HepG2 (cell line): ENCODE data around the gene APH1B. TPM values are rescaled to one million over a fixed set of nuclear protein-coding genes. Genes with fewer than 3 reads are reported as not detected.

Source experiments
- FLYWCH1 ChIP-seq: sonication (generic); formaldehyde crosslinking; IDR thresholded peaks from 2 replicates; pipeline ENCODE4 v1.8.1; 2023; ENCODE audit warnings: mild to moderate bottlenecking, missing genetic modification reagents
- FOXC1 ChIP-seq: sonication (generic); formaldehyde crosslinking; IDR thresholded peaks from 2 replicates; pipeline ENCODE4 v1.8.0; 2022; ENCODE audit warnings: mild to moderate bottlenecking, missing genetic modification reagents, borderline replicate concordance
- HMG20A ChIP-seq: IDR thresholded peaks from 2 replicates; pipeline ENCODE4 v1.6.1; 2016; ENCODE audit warnings: borderline replicate concordance
- KDM6A ChIP-seq: IDR thresholded peaks from 2 replicates; pipeline ENCODE4 v1.6.1; 2016; ENCODE audit warnings: low read depth
- MAFK ChIP-seq, 2 experiments: IDR thresholded peaks in 1 of 2; conservative IDR thresholded peaks in 1 of 2; 2 replicates each; pipeline ENCODE4 v1.6.1; 2011; ENCODE audit warnings: improper control_type of control experiment in 2 of 2, low read length in 2 of 2
- MATR3 ChIP-seq: sonication (generic); formaldehyde crosslinking; IDR thresholded peaks from 2 replicates; pipeline ENCODE4 v1.4.0; 2020; ENCODE audit warnings: missing genetic modification reagents
- MIER2 ChIP-seq: IDR thresholded peaks from 2 replicates; pipeline ENCODE4 v1.6.1; 2016; ENCODE audit warnings: missing biosample characterization, missing genetic modification reagents
- NFIC ChIP-seq: IDR thresholded peaks from 2 replicates; pipeline ENCODE4 v1.6.1; 2012; ENCODE audit warnings: mild to moderate bottlenecking, low read length, inconsistent platforms
- NFKBIZ ChIP-seq: IDR thresholded peaks from 2 replicates; pipeline ENCODE4 v1.6.1; 2018; ENCODE audit warnings: missing genetic modification reagents, missing compliant biosample characterization
- POLR2A ChIP-seq, 2 experiments: IDR thresholded peaks; 2 replicates each; pipeline ENCODE4 v1.6.1; 2011; ENCODE audit warnings: low read depth in 2 of 2, low read length in 2 of 2, mild to moderate bottlenecking in 1 of 2, moderate library complexity in 1 of 2; ENCODE audit not compliant: insufficient read depth in 1 of 2
- RELA ChIP-seq: sonication (generic); formaldehyde crosslinking; IDR thresholded peaks from 2 replicates; pipeline ENCODE4 v1.4.0; 2020; ENCODE audit warnings: missing genetic modification reagents
- THAP11 ChIP-seq: IDR thresholded peaks from 2 replicates; pipeline ENCODE4 v1.6.1; 2016; ENCODE audit warnings: missing biosample characterization, missing genetic modification reagents
- ZBTB42 ChIP-seq: sonication (generic); formaldehyde crosslinking; IDR thresholded peaks from 2 replicates; pipeline ENCODE4 v1.5.0; 2020; ENCODE audit warnings: mild to moderate bottlenecking, missing genetic modification reagents
- ZFX ChIP-seq: sonication (generic); formaldehyde crosslinking; IDR thresholded peaks from 2 replicates; pipeline ENCODE4 v1.4.0; 2020; ENCODE audit warnings: mild to moderate bottlenecking, low read depth, missing genetic modification reagents, moderate library complexity
- ZNF274 ChIP-seq: sonication (generic); formaldehyde crosslinking; IDR thresholded peaks from 2 replicates; pipeline ENCODE4 v1.5.1; 2020; ENCODE audit warnings: mild to moderate bottlenecking, missing genetic modification reagents
- ZNF296 ChIP-seq: sonication (generic); formaldehyde crosslinking; conservative IDR thresholded peaks from 2 replicates; pipeline ENCODE4 v1.5.0; 2020; ENCODE audit warnings: mild to moderate bottlenecking, missing genetic modification reagents
- ZNF350 ChIP-seq: sonication (generic); formaldehyde crosslinking; IDR thresholded peaks from 2 replicates; pipeline ENCODE4 v1.4.0; 2020; ENCODE audit warnings: mild to moderate bottlenecking, low read depth, missing genetic modification reagents, borderline replicate concordance
- polyA plus RNA-seq, 8 experiments: library from polyadenylated mRNA; depleted of rRNA in 3 of 8; stranded (reverse) in 7 of 8; unstranded in 1 of 8; fragments of >200 nt; fragmentation: Illumina TruSeq in 4 of 8; extraction: Trizol in 4 of 8; gene quantifications; 2 replicates each; pipeline versions ENCODE4 v1.2.1 to v1.2.3, GENCODE V29; 2011 to 2016; ENCODE audit warnings: low read depth in 4 of 8, missing spikeins in 1 of 8, mixed read lengths in 1 of 8; ENCODE audit not compliant: insufficient read depth in 1 of 8
- total RNA-seq, 5 experiments: library from RNA; depleted of rRNA; stranded (reverse); fragments of >200 nt; fragmentation: Illumina TruSeq; extraction: Trizol; gene quantifications; 2 replicates each; pipeline ENCODE4 v1.2.3, GENCODE V29; 2016; ENCODE audit warnings: low read depth in 1 of 5
- TF ChIP-seq, protein P1 (sequence below): IDR thresholded peaks from 2 replicates; pipeline ENCODE4 v1.6.1; 2012; ENCODE audit warnings: inconsistent platforms
- TF ChIP-seq, protein P2 (sequence below): fragments of 450-650 bp; IDR thresholded peaks from 2 replicates; pipeline ENCODE4 v1.6.1; 2016
- TF ChIP-seq, protein P3 (sequence below): sonication (generic); formaldehyde crosslinking; IDR thresholded peaks from 2 replicates; pipeline ENCODE4 v1.4.0; 2020; ENCODE audit warnings: missing genetic modification reagents

The APH1B gene
- total and polyA plus RNA-seq, 2 of the 13 experiments (the other 11 are each of a cell fraction or from before 2014, with no cell fraction given) = 0.45 to 1.00 TPM

DNA sequence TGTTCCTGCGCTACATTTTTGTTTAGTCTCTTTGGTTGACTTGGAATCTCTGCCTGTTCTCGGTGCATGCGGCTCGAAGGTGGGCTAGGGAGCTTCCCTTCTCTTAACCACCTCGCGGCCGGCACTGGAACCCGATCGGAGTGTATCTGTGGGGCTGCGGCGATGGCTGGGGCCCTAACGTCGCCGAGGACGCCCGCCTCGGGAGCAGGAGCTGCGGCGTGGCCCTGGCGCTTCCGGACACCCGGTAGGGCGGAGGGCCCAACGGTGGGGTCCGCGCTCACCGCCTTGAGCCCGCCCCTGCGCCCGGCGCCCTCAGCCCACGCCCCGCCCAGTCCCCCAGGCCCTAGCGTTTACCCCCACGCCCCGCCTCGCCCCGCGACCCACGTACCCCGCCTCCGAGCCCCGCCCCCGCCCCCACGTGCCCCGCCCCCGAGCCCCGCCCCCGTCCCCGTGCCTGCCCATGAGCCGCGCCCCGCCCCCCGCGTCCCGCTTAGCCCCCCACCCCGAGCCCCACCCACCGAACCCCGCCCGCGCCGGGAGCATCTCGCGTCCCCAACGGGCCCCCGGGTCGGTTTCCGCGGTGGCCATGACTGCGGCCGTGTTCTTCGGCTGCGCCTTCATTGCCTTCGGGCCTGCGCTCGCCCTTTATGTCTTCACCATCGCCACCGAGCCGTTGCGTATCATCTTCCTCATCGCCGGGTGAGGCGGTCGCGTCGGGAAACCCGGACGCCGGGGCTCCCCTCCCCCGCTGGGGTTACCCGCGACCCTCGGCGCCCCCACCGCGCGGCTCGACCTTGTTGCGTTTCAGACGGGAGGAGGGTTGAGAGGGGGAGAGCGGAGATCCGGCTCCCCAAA lies at the start of gene APH1B (continued):
- no peak for TF ChIP-seq ZNF350
- no peak for TF ChIP-seq MAFK (conservative IDR thresholded peaks at IDR 0.05 in 1 of 2, IDR thresholded peaks at IDR 0.05 in 1 of 2; ENCODE audit: low read length in 2 of 2)
- TF ChIP-seq NFKBIZ = no peak
- TF ChIP-seq ZBTB42 (CRISPR knock-in tag) = no peak
- TF ChIP-seq, protein P1, sequence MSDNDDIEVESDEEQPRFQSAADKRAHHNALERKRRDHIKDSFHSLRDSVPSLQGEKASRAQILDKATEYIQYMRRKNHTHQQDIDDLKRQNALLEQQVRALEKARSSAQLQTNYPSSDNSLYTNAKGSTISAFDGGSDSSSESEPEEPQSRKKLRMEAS = peak; percentile 78
- TF ChIP-seq KDM6A = no peak
- TF ChIP-seq MATR3 (CRISPR knock-in tag) = no peak
- peak; percentile 61; the same call in 1 of the 2 replicates for TF ChIP-seq ZFX
- 0 out of 2 replicates have a peak, but pooled peaks have one; percentile 58 for TF ChIP-seq ZNF274
- TF ChIP-seq, protein P2, sequence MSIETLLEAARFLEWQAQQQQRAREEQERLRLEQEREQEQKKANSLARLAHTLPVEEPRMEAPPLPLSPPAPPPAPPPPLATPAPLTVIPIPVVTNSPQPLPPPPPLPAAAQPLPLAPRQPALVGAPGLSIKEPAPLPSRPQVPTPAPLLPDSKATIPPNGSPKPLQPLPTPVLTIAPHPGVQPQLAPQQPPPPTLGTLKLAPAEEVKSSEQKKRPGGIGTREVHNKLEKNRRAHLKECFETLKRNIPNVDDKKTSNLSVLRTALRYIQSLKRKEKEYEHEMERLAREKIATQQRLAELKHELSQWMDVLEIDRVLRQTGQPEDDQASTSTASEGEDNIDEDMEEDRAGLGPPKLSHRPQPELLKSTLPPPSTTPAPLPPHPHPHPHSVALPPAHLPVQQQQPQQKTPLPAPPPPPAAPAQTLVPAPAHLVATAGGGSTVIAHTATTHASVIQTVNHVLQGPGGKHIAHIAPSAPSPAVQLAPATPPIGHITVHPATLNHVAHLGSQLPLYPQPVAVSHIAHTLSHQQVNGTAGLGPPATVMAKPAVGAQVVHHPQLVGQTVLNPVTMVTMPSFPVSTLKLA = no peak
- no peak for TF ChIP-seq RELA (CRISPR knock-in tag)
- no peak for TF ChIP-seq NFIC
- peak in 1 of 2 experiments; percentile 70; a peak in 2 of 4 replicates for TF ChIP-seq POLR2A (IDR thresholded peaks at IDR 0.05; ENCODE audit: insufficient read depth in 1 of 2, low read depth in 2 of 2, low read length in 2 of 2)
- no peak for TF ChIP-seq ZNF296 (CRISPR knock-in tag)
- no peak for TF ChIP-seq MIER2 (CRISPR knock-in tag)
- TF ChIP-seq FOXC1 (CRISPR knock-in tag) = no peak
- TF ChIP-seq THAP11 (CRISPR knock-in tag) = peak; percentile 45; the same call in 1 of the 2 replicates
- TF ChIP-seq HMG20A = no peak
- TF ChIP-seq, protein P3, sequence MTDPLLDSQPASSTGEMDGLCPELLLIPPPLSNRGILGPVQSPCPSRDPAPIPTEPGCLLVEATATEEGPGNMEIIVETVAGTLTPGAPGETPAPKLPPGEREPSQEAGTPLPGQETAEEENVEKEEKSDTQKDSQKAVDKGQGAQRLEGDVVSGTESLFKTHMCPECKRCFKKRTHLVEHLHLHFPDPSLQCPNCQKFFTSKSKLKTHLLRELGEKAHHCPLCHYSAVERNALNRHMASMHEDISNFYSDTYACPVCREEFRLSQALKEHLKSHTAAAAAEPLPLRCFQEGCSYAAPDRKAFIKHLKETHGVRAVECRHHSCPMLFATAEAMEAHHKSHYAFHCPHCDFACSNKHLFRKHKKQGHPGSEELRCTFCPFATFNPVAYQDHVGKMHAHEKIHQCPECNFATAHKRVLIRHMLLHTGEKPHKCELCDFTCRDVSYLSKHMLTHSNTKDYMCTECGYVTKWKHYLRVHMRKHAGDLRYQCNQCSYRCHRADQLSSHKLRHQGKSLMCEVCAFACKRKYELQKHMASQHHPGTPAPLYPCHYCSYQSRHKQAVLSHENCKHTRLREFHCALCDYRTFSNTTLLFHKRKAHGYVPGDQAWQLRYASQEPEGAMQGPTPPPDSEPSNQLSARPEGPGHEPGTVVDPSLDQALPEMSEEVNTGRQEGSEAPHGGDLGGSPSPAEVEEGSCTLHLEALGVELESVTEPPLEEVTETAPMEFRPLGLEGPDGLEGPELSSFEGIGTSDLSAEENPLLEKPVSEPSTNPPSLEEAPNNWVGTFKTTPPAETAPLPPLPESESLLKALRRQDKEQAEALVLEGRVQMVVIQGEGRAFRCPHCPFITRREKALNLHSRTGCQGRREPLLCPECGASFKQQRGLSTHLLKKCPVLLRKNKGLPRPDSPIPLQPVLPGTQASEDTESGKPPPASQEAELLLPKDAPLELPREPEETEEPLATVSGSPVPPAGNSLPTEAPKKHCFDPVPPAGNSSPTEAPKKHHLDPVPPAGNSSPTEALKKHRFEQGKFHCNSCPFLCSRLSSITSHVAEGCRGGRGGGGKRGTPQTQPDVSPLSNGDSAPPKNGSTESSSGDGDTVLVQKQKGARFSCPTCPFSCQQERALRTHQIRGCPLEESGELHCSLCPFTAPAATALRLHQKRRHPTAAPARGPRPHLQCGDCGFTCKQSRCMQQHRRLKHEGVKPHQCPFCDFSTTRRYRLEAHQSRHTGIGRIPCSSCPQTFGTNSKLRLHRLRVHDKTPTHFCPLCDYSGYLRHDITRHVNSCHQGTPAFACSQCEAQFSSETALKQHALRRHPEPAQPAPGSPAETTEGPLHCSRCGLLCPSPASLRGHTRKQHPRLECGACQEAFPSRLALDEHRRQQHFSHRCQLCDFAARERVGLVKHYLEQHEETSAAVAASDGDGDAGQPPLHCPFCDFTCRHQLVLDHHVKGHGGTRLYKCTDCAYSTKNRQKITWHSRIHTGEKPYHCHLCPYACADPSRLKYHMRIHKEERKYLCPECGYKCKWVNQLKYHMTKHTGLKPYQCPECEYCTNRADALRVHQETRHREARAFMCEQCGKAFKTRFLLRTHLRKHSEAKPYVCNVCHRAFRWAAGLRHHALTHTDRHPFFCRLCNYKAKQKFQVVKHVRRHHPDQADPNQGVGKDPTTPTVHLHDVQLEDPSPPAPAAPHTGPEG (CRISPR knock-in tag) = 0 out of 2 replicates have a peak, but pooled peaks have one; percentile 32
- TF ChIP-seq FLYWCH1 (CRISPR knock-in tag) = no peak
